ENCODE results near the gene PLEKHH1. TPM values are rescaled to one million over a fixed set of nuclear protein-coding genes. Genes with fewer than 3 reads are reported as not detected.

Gene PLEKHH1
- total and polyA plus RNA-seq, 9 of the 15 experiments (the other 6 are each of a cell fraction or from before 2014, with no cell fraction given): 0.76 to 5.9 (median 2.9) TPM

- in situ Hi-C loops (cut with MboI) (no loop called here), intact Hi-C loops (cut with micrococcal nuclease) (no loop called here)
- FAIRE-seq (no peak), ATAC-seq (no peak), DNase-seq (ENCODE audit: extremely low read depth in 1 of 4, low spot score in 3 of 4) (no peak)
- no peak overlapping the region for H2AFZ ChIP-seq (ENCODE audit: low read depth, low read length)
- CTCF ChIA-PET (ENCODE audit: low intra/inter-chr PET ratio): no interaction called here
- no peaks in the 10 kb centered on the region for H3K36me3 ChIP-seq (ENCODE audit: control insufficient read depth, insufficient read depth, low read length)
- POLR2A ChIA-PET: no interaction called here
- peaks cover 0 to 4% of the 10 kb centered on the region in 2 experiments; a peak in 2 of 5 replicates for H3K4me1 ChIP-seq (replicated peaks in 1 of 2; ENCODE audit: control insufficient read depth in 2 of 2, insufficient read depth in 2 of 2, low read length in 2 of 2)
- H3K27ac ChIP-seq (ENCODE audit: extremely low read depth, low read depth, low read length): no peak overlapping the region
- H3K4me3 ChIP-seq: no peak overlapping the region
- H3K9ac ChIP-seq (ENCODE audit: insufficient read depth in 1 of 2, low read depth in 2 of 2, low read length in 2 of 2): no peak overlapping the region
- H3K79me2 ChIP-seq (ENCODE audit: control insufficient read depth, insufficient read depth, low read length): no peaks in the 10 kb centered on the region
- H3K4me2 ChIP-seq (ENCODE audit: insufficient read depth, low read length): no peak overlapping the region
- H3K9me3 ChIP-seq (replicated peaks; ENCODE audit: control insufficient read depth, insufficient read depth, low read depth, low read length): no peaks in the 10 kb centered on the region
- peaks cover under 1 to 12% of the 10 kb centered on the region in 2 experiments; a peak in 3 of 5 replicates for H3K27me3 ChIP-seq (ENCODE audit: control insufficient read depth in 2 of 2, insufficient read depth in 2 of 2, low read length in 2 of 2)
- BruUV-seq (replicated peaks): no TSS peak
- TF ChIP-seq FIP1L1 (IDR thresholded peaks at IDR 0.05; ENCODE audit: low read depth, low read length, poor library complexity, severe bottlenecking) (no peak), TAF7 (tag; IDR thresholded peaks at IDR 0.05) (no peak), MCM5 (IDR thresholded peaks at IDR 0.05; ENCODE audit: low read depth) (no peak), POLR3G (IDR thresholded peaks at IDR 0.05; ENCODE audit: extremely low read depth, insufficient read length, insufficient replicate concordance) (no peak)
- no peaks in the 10 kb centered on the region for H3K9me1 ChIP-seq (ENCODE audit: control insufficient read depth, insufficient read depth, low read length)
- H4K20me1 ChIP-seq (replicated peaks; ENCODE audit: control insufficient read depth, insufficient read depth, low read length): no peaks in the 10 kb centered on the region
- 25% methylated on average over 1 of the region's 8 CpGs for WGBS (ENCODE audit: insufficient coverage, low coverage, missing lambda C conversion rate)
Measured at GRCh38 chr14:67483579-67484285, 49.4 kb upstream of the PLEKHH1 start.

GRCh38 chr14:67485501-67486095, 47.5 kb upstream of the PLEKHH1 start:
- intact Hi-C loops (cut with micrococcal nuclease): no loop called here
- DNase-seq (ENCODE audit: extremely low read depth in 1 of 4, low spot score in 3 of 4) (peak in 3 of 4 experiments; percentile 11 to 15 (median 14)), FAIRE-seq (no peak), ATAC-seq (peak; percentile 75)
- Histone ChIP-seq H3K9me1 (ENCODE audit: control insufficient read depth, insufficient read depth, low read length) (no peaks in the 10 kb centered on the region), H2AFZ (ENCODE audit: low read depth, low read length) (no peak overlapping the region), H3K79me2 (ENCODE audit: control insufficient read depth, insufficient read depth, low read length) (no peaks in the 10 kb centered on the region), H3K36me3 (ENCODE audit: control insufficient read depth, insufficient read depth, low read length) (no peaks in the 10 kb centered on the region), H3K4me3 (no peak overlapping the region), H3K27me3 (ENCODE audit: control insufficient read depth in 2 of 2, insufficient read depth in 2 of 2, low read length in 2 of 2) (peaks cover 4 to 7% of the 10 kb centered on the region in 2 experiments; a peak in 3 of 5 replicates), H4K20me1 (replicated peaks; ENCODE audit: control insufficient read depth, insufficient read depth, low read length) (no peaks in the 10 kb centered on the region), H3K27ac (ENCODE audit: extremely low read depth, low read depth, low read length) (no peak overlapping the region), H3K9ac (ENCODE audit: insufficient read depth in 1 of 2, low read depth in 2 of 2, low read length in 2 of 2) (no peak overlapping the region), H3K9me3 (replicated peaks; ENCODE audit: control insufficient read depth, insufficient read depth, low read depth, low read length) (no peaks in the 10 kb centered on the region), H3K4me2 (ENCODE audit: insufficient read depth, low read length) (no peak overlapping the region), H3K4me1 (replicated peaks in 1 of 2; ENCODE audit: control insufficient read depth in 2 of 2, insufficient read depth in 2 of 2, low read length in 2 of 2) (peaks cover 0 to 4% of the 10 kb centered on the region in 2 experiments; a peak in 2 of 5 replicates)
- no peak for TF ChIP-seq ZBTB26 (CRISPR knock-in tag; IDR thresholded peaks at IDR 0.05)
- TF ChIP-seq KHSRP (IDR thresholded peaks at IDR 0.05): no peak
- peak in 2 of 3 experiments; percentile 16 to 22; a peak in 1 of 6 replicates for TF ChIP-seq CTCF (IDR thresholded peaks at IDR 0.05 in 2 of 3, conservative IDR thresholded peaks at IDR 0.05 in 1 of 3; ENCODE audit: insufficient read depth in 2 of 3, low read depth in 1 of 3, low read length in 3 of 3)
- ChIA-PET POLR2A (interaction anchor here (0.6 kb wide), 1 partner anchor 1105 kb away, joined by 3 read pairs; no protein-coding TSS in a partner anchor), CTCF (ENCODE audit: low intra/inter-chr PET ratio) (no interaction called here)
- in situ Hi-C loops (cut with MboI): no loop called here
- BruUV-seq (replicated peaks): no TSS peak
- 29% methylated on average over 4 of the region's 4 CpGs for WGBS (ENCODE audit: insufficient coverage, low coverage, missing lambda C conversion rate)

Data from K562 (cell line).